Cardiac septum (tissue), 1 donor: Measurements from ENCODE around the gene CBFB. TPM values are rescaled to one million over a fixed set of nuclear protein-coding genes. Genes with fewer than 3 reads are reported as not detected.

Experiments used
- DNase-seq: peaks from one replicate; pipeline ENCODE4 v3.0.0-alpha.2; 2020; ENCODE audit warnings: low spot score
- intact Hi-C: fragments of 100-400 bp; cut with DNase I; formaldehyde crosslinking; loops from one replicate; pipeline ENCODE4 v1.14.0; 2022
- total RNA-seq: library from RNA; stranded (reverse); fragmentation: NEBNext Ultra II Directional; extraction: Animal tissue kit (Norgen Biotek cat#: 25700); gene quantifications from one replicate; pipeline ENCODE4 v1.2.1, GENCODE V29; 2021
- donor health status: DM: no; HTN: no; CAD: no.

Gene CBFB
- total RNA-seq, 1 donor from 2014 or later, result 33.7 TPM

DNA sequence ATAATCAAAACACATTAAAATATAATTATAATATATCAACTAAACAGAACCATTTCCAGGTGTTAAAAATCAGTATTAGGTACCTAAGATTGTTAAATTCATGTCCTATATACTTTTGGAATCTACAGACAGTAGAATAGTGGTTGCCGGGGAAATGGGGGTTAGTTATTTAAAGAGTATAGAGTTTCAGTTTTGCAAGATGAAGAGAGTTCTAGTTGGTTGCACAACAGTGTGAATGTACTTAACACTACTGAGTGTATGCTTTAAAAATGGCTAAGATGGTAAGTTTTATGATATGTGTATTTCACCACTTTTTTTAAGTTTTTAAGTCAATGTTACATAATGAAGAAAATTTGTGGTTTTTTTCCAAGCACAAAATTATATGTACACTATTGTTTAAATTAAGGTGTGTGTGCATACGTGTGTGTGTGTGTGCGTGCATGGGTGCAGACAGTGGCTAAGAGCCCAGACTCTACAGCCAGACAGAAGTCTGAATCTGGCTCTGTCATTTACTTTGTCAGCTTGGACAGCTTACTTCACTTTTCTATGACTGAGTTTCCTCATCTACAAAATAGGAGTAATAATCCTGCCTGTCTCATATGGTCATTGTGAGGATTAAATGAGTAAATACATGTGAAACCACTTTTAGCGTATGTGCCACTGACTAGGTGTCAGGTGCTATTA is 55.5 kb downstream of the CBFB start:
- intact Hi-C loops, result no loop called here
- no peak for DNase-seq

- DNase-seq, result no peak
- intact Hi-C loops, result no loop called here
These were observed 57.9 kb downstream of the CBFB start for GRCh38 chr16:67086822-67087221.

GRCh38 chr16:67087291-67087690 is 58.3 kb downstream of the CBFB start:
- DNase-seq, result no peak
- intact Hi-C loops, result no loop called here

DNA sequence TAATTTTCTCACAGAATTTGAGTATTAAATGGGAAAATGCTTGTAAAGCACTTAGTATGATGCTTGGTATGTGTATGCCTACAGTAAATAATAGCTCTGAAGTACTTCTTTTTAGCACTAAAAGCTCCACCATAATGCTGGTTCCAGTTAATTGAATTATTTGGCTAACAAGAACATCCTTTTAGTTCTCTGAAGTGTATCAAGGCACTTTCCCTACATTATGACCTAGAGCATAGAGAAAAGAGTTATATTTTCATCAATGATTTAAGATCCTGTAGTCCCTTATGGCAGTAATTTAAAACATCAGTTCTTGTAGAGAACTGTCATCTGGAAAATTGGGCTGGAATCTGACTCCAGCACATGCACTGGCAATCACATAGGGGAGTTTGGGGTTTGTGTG is 58.9 kb downstream of the CBFB start:
- intact Hi-C loops, result no loop called here
- DNase-seq, result no peak

GRCh38 chr16:67088551-67088950 is 59.6 kb downstream of the CBFB start:
- intact Hi-C loops, result no loop called here
- no peak for DNase-seq

- DNase-seq, result no peak
- intact Hi-C loops, result no loop called here
These were observed 60.2 kb downstream of the CBFB start for GRCh38 chr16:67089101-67089500.

DNA sequence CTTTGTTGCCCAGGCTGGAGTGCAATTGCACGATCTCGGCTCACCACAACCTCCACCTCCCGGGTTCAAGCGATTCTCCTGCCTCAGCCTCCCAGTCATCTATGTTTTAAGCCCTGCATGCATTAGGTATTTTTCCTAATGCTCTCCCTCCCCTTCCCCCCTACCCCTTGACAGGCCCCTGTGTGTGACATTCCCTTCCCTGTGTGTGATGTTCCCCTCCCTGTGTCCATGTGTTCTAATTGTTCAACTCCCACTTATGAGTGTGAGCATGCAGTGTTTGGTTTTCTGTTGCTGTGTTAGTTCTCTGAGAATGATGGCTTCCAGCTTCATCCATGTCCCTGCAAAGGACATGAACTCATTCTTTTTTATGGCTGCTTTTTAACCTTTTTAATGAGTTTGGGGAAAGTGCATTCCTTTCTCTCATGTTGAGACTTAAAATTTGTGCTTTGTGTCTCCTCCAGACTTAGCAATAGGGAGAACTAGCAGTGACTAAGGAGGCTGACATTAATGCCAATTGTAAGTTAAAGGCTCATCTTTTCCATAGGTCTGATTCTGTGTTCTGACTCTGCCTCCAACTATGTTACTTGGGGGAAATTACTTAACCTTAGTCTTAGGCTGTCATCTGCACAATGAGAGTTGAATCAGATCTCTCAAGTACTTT is 63.1 kb downstream of the CBFB start:
- intact Hi-C loops, result no loop called here
- no peak for DNase-seq

GRCh38 chr16:67093098-67093726 is 64.3 kb downstream of the CBFB start:
- intact Hi-C loops, result no loop called here
- no peak for DNase-seq

DNA sequence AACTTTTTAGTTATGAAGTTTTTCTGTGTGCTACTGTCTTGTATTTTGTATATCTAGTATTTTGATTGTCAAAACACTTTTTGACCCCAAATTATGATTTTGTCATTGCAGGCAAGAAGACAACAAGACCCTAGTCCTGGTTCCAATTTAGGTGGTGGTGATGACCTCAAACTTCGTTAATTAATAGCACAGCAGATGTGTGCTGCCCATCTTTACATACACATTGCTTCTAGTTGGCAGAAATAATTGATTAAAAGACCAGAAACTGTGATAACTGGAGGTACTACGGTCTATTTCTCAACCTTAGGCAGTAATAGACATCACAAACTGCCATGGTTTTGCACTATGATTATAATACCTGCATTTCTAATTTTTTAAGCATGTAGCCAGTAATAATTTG is 69.7 kb downstream of the CBFB start:
- intact Hi-C loops, result no loop called here

DNA sequence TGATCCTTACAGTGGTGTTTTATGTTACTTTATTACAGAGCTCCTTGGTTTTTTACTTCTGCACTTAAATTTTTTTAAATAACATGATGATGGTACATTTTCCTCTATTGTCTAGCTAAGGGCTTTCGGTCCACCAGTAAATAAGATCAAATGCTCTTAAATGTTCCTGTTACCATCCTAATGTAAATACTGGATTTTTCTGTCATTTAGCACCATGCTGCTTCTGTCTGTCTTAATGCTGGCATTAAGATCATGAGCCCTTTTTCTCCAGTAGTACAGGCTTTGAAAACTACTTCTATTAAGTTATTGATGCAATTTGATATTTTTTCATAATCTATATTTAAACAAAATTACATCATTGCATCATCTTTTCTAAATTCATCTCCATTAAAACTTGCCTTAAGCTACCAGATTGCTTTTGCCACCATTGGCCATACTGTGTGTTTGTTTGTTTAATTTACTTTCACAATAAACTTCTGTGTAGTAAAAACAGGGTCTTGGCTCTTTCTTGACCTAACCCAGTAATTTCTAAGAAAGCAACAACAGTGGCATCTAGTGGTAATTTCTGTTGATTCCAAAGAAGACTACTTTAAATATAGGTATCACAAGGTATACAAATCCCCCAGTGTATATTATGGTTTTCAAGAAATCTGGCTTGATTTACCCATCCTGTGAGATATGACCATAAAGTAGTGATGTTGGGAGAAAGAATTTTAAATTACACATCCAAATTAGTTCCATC is 71.8 kb downstream of the CBFB start:
- intact Hi-C loops, result no loop called here
- DNase-seq, result no peak

More for the DNA sequence above, 69.7 kb downstream of the CBFB start:
- DNase-seq, result no peak

GRCh38 chr16:67101311-67102082 is 72.5 kb downstream of the CBFB start:
- intact Hi-C loops, result no loop called here
- no peak for DNase-seq

DNA sequence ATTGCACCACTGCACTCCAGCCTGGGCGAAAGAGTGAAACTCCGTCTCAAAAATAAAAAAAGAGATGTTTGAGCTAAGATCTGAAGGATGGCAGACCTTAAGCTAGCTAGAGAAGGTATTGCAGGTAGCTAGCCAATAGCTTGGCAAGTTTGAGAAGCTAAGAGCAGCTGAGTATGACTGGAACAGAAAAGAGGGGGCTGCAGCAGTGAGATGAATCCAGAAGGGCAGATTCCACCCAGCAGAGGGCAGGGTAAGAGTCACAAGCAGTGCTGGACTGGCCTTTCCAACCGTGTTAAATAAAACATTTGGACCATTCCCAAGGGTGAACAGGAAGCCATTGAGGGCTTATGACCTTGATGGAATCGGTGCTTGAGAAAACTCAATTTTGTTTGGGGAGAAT is 75.1 kb downstream of the CBFB start:
- intact Hi-C loops, result no loop called here
- no peak for DNase-seq

DNA sequence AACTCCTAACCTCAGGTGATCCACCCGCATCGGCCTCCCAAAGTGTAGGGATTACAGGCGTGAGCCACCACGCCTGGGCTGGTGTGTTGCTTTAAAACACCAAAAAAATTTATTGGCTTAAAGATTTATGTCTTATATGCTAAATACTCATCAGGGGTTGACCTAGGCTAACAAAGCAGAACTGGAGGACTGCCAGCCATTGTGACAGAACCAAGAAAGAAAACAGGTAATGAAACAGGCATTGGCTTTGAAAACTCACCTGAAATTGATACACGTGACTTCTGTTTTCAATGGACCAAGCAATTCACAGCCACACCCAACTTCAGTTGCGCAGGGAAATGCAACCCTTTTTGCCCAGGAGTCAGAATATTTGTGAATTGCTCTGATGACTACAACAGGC is 75.9 kb downstream of the CBFB start:
- intact Hi-C loops, result loop anchor here (5.0 kb wide), 2 partner anchors 52 to 78 kb away; partner anchors contain the start of genes CBFB, FBXL8 and TRADD
- DNase-seq, result no peak

GRCh38 chr16:67105246-67105645 is 76.3 kb downstream of the CBFB start:
- intact Hi-C loops, result loop anchor here (5.0 kb wide), 2 partner anchors 52 to 78 kb away; partner anchors contain the start of genes CBFB, FBXL8 and TRADD
- no peak for DNase-seq

- no peak for DNase-seq
- intact Hi-C loops, result loop anchor here (5.0 kb wide), 2 partner anchors 51 to 79 kb away; partner anchors contain the start of genes CBFB, FBXL8 and TRADD
These were observed 76.9 kb downstream of the CBFB start for GRCh38 chr16:67105881-67106280.

GRCh38 chr16:67108489-67108888 is 79.5 kb downstream of the CBFB start:
- DNase-seq, result no peak
- intact Hi-C loops, result loop anchor here (5.0 kb wide), 2 partner anchors 49 to 81 kb away; partner anchors contain the start of genes CBFB, FBXL8 and TRADD

- no peak for DNase-seq
- intact Hi-C loops, result loop anchor here (5.0 kb wide), 2 partner anchors 48 to 82 kb away; partner anchors contain the start of genes CBFB, FBXL8 and TRADD
These were observed 80.0 kb downstream of the CBFB start for GRCh38 chr16:67108931-67109406.

GRCh38 chr16:67109407-67110135 is 80.6 kb downstream of the CBFB start, which contains the start of gene PHAF1:
Gene PHAF1 (plus strand): TSS chr16:67109941. CDS start chr16:67110176, 235 bp downstream.
- intact Hi-C loops, result loop anchor here (5.0 kb wide), 2 partner anchors 48 to 82 kb away; partner anchors contain the start of genes CBFB, FBXL8 and TRADD
- peak; percentile 98 for DNase-seq
